ENCODE measurements around the gene GABRG3. TPM values are rescaled to one million over a fixed set of nuclear protein-coding genes. Genes with fewer than 3 reads are reported as not detected.

GABRG3 gene
- polyA plus RNA-seq, 1 donor: 0.57 TPM

DNA sequence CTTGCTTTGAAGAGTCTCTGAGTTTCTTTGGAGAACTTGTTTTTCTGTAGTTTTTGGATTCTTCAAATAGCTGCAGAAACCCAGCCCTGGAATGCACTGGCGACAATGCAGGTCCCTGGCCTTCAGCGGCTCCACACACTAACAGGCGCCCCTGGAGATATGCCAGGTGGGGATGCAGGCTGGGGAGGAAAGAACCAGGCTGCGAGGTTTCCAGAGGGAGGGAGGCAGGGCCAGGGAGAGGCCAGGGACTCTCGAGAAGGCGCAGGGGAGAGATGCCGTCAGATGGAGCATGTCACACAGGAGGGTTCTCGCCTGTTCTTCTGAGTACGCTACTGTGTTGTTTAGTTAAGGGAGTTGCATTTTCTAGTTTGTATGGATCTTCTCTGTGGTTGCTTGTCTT, 283.1 kb downstream of the GABRG3 start:
- H3K36me3 ChIP-seq (ENCODE audit: control insufficient read depth, insufficient read depth, low read length): no peaks in the 10 kb centered on the region
- H3K27me3 ChIP-seq (ENCODE audit: control insufficient read depth, insufficient read depth, low read length): no peaks in the 10 kb centered on the region
- no peak overlapping the region for H3K27ac ChIP-seq (ENCODE audit: low read length)
- no CpG with 5 or more reads among the region's 9 CpGs for WGBS (ENCODE audit: insufficient coverage, low lambda C conversion rate)
- no peak for DNase-seq
- no peaks in the 10 kb centered on the region for H3K9me3 ChIP-seq (ENCODE audit: control insufficient read depth, low read depth, low read length)
- H3K4me3 ChIP-seq (ENCODE audit: low read length): no peak overlapping the region
- no peaks in the 10 kb centered on the region for H3K4me1 ChIP-seq (ENCODE audit: control insufficient read depth, insufficient read depth, low read length)

DNA sequence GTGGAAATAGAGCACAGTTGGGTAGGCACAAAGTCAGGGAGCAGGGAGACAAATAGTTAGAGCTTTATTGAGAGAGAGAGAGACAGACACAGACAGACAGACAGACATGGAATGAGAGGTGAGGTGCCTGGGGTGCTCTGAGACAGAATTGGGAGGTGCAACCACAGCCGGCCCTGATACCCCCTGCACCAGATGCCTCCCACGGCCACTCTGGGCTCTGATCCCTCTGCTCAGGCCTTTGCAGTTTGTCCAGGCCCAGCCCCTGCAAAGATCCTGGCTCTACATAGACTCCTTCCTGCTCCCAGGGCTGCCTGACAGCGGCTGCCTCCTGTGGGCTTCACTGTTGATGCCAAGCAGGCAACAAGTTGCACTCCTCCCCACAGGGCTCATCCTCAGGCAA, 283.8 kb downstream of the GABRG3 start:
- Histone ChIP-seq H3K4me3 (ENCODE audit: low read length) (no peak overlapping the region), H3K9me3 (ENCODE audit: control insufficient read depth, low read depth, low read length) (no peaks in the 10 kb centered on the region), H3K27me3 (ENCODE audit: control insufficient read depth, insufficient read depth, low read length) (no peaks in the 10 kb centered on the region), H3K4me1 (ENCODE audit: control insufficient read depth, insufficient read depth, low read length) (no peaks in the 10 kb centered on the region), H3K27ac (ENCODE audit: low read length) (no peak overlapping the region), H3K36me3 (ENCODE audit: control insufficient read depth, insufficient read depth, low read length) (no peaks in the 10 kb centered on the region)
- no peak for DNase-seq
- no CpG with 5 or more reads among the region's 3 CpGs for WGBS (ENCODE audit: insufficient coverage, low lambda C conversion rate)

DNA sequence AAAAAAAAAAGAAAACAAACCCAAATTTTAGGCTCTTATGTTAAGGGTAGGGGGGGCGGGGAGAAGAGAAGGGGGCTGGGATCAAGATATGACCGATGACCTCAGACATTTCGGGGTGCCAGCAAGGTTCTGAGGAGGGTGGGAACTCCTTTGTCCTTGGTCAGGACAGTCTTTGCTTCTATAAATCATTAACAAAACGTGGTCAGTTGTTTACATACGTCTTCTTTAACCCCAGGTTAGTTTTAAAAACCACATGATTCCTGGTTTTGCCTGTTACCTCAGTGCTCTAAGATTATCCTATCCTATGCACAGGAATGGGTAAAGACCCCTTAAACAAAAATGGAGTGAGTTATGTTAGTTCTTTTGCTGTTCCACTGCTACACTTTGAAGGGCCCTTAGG, 285.5 kb downstream of the GABRG3 start:
- H3K36me3 ChIP-seq (ENCODE audit: control insufficient read depth, insufficient read depth, low read length): no peaks in the 10 kb centered on the region
- H3K27ac ChIP-seq (ENCODE audit: low read length): no peak overlapping the region
- no peak overlapping the region for H3K4me3 ChIP-seq (ENCODE audit: low read length)
- no peak for DNase-seq
- no peaks in the 10 kb centered on the region for H3K9me3 ChIP-seq (ENCODE audit: control insufficient read depth, low read depth, low read length)
- H3K4me1 ChIP-seq (ENCODE audit: control insufficient read depth, insufficient read depth, low read length): no peaks in the 10 kb centered on the region
- no peaks in the 10 kb centered on the region for H3K27me3 ChIP-seq (ENCODE audit: control insufficient read depth, insufficient read depth, low read length)
- WGBS (ENCODE audit: insufficient coverage, low lambda C conversion rate): 60% methylated on average over 1 of the region's 5 CpGs

DNA sequence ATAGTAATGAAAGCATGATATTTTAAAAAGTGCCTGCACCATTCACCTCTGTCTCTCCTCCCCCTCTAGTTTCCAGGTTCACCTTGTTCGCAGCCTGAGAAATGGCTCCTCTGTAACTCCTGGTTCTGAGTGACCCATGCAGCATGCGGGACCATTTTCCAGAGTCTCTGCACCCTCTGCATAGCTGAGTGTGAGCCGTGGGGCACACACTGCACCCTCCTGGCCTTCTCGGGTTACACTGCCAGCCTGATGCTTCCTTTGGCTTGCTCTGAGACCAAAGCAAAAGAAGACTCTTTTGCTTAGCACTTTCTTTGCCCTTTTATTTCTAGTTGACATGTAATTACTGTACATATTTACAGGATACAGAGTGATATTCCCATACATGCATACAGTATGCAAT, 287.3 kb downstream of the GABRG3 start:
- Histone ChIP-seq H3K4me1 (ENCODE audit: control insufficient read depth, insufficient read depth, low read length) (no peaks in the 10 kb centered on the region), H3K4me3 (ENCODE audit: low read length) (no peak overlapping the region), H3K36me3 (ENCODE audit: control insufficient read depth, insufficient read depth, low read length) (no peaks in the 10 kb centered on the region), H3K27me3 (ENCODE audit: control insufficient read depth, insufficient read depth, low read length) (no peaks in the 10 kb centered on the region), H3K9me3 (ENCODE audit: control insufficient read depth, low read depth, low read length) (no peaks in the 10 kb centered on the region), H3K27ac (ENCODE audit: low read length) (no peak overlapping the region)
- WGBS (ENCODE audit: insufficient coverage, low lambda C conversion rate): no CpG with 5 or more reads among the region's 4 CpGs
- no peak for DNase-seq

DNA sequence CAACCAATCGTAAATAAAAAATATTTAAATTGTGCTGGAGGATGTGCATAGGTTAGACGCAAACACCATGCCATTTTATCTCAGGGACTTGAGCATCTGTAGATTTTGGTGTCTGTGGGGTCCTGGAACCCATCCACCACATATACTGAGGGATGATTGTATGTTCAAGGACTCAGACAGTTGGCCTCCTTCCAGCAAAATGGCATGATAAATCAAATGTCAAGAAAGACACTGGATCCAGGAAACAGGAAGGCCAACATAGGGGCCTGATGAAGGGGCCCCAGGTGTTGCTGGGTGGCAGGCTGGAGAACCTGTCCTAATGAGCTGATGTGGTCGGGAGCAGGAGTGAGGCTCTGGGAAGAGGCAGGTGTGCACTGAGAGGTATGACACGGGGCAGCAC, 289.5 kb downstream of the GABRG3 start:
- DNase-seq: no peak
- H3K27ac ChIP-seq (ENCODE audit: low read length): no peak overlapping the region
- H3K4me3 ChIP-seq (ENCODE audit: low read length): no peak overlapping the region
- H3K36me3 ChIP-seq (ENCODE audit: control insufficient read depth, insufficient read depth, low read length): no peaks in the 10 kb centered on the region
- no peaks in the 10 kb centered on the region for H3K9me3 ChIP-seq (ENCODE audit: control insufficient read depth, low read depth, low read length)
- 100% methylated on average over 1 of the region's 4 CpGs for WGBS (ENCODE audit: insufficient coverage, low lambda C conversion rate)
- no peaks in the 10 kb centered on the region for H3K4me1 ChIP-seq (ENCODE audit: control insufficient read depth, insufficient read depth, low read length)
- no peaks in the 10 kb centered on the region for H3K27me3 ChIP-seq (ENCODE audit: control insufficient read depth, insufficient read depth, low read length)

DNA sequence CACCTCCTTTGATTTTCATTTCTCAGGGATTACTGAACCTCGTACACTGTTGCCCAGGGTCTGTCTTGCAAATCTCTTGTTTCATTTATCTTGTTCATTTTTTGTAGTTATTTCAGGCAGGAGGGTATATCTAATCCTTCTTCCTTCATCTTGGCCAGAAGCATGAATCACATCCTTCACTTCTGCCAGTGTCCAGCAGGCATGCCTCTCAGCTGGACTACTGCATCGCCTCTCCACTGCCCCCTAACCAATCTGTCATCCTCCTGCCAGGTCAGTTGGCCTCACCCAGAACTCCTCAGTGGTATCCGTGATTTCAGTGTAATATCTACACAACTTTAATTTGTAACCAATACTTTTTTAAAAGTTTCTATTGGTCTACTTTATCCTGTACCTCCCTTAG, 297.9 kb downstream of the GABRG3 start:
- no peaks in the 10 kb centered on the region for H3K4me1 ChIP-seq (ENCODE audit: control insufficient read depth, insufficient read depth, low read length)
- no peaks in the 10 kb centered on the region for H3K36me3 ChIP-seq (ENCODE audit: control insufficient read depth, insufficient read depth, low read length)
- DNase-seq: no peak
- 100% methylated on average over 1 of the region's 3 CpGs for WGBS (ENCODE audit: insufficient coverage, low lambda C conversion rate)
- no peak overlapping the region for H3K4me3 ChIP-seq (ENCODE audit: low read length)
- H3K27me3 ChIP-seq (ENCODE audit: control insufficient read depth, insufficient read depth, low read length): no peaks in the 10 kb centered on the region
- H3K27ac ChIP-seq (ENCODE audit: low read length): no peak overlapping the region
- H3K9me3 ChIP-seq (ENCODE audit: control insufficient read depth, low read depth, low read length): no peaks in the 10 kb centered on the region

DNA sequence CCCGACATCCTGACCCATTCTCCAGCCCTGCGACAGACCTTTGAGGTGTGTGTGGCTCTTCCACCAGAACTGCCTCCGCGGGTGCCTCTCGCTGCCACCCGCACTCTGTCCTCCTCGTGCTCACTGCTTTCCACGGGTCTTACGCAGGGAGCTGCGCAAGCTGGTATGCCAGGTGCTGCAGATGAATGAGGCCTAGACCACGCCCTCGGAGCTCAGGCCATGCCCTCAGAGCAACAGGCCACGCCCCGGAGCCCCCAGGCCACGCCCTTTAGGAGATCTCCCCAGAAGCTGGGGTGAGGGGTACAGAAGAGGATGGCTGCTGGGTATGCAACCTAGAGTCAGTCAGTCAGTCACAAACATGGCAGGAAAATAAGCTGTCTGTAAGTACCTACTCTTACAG, 300.3 kb downstream of the GABRG3 start:
- no peaks in the 10 kb centered on the region for H3K36me3 ChIP-seq (ENCODE audit: control insufficient read depth, insufficient read depth, low read length)
- H3K4me1 ChIP-seq (ENCODE audit: control insufficient read depth, insufficient read depth, low read length): no peaks in the 10 kb centered on the region
- no CpG with 5 or more reads among the region's 15 CpGs for WGBS (ENCODE audit: insufficient coverage, low lambda C conversion rate)
- no peak overlapping the region for H3K27ac ChIP-seq (ENCODE audit: low read length)
- no peak overlapping the region for H3K4me3 ChIP-seq (ENCODE audit: low read length)
- DNase-seq: no peak
- no peaks in the 10 kb centered on the region for H3K9me3 ChIP-seq (ENCODE audit: control insufficient read depth, low read depth, low read length)
- no peaks in the 10 kb centered on the region for H3K27me3 ChIP-seq (ENCODE audit: control insufficient read depth, insufficient read depth, low read length)

DNA sequence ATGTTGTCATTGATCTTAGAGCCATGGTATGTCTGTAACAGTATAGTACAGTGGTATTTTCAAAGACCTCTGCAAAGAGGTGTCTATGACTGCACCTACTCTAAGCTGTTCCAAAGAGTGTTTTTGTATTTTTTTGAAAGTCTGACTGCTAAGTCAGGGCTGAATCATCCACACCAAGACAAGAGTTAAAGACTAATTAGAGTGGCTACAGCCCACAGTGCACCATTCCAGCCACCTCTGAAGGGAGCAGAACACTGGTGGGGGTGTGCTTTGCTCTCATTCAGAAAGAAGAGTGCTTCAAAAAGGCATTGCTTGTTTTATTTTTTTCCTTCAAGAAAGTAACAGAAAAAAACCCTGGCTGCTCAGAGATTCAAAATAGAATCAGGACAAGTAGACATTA, 301.4 kb downstream of the GABRG3 start:
- DNase-seq: no peak
- no peaks in the 10 kb centered on the region for H3K36me3 ChIP-seq (ENCODE audit: control insufficient read depth, insufficient read depth, low read length)
- H3K4me1 ChIP-seq (ENCODE audit: control insufficient read depth, insufficient read depth, low read length): no peaks in the 10 kb centered on the region
- no peak overlapping the region for H3K27ac ChIP-seq (ENCODE audit: low read length)
- H3K27me3 ChIP-seq (ENCODE audit: control insufficient read depth, insufficient read depth, low read length): no peaks in the 10 kb centered on the region
- H3K4me3 ChIP-seq (ENCODE audit: low read length): no peak overlapping the region
- no peaks in the 10 kb centered on the region for H3K9me3 ChIP-seq (ENCODE audit: control insufficient read depth, low read depth, low read length)

DNA sequence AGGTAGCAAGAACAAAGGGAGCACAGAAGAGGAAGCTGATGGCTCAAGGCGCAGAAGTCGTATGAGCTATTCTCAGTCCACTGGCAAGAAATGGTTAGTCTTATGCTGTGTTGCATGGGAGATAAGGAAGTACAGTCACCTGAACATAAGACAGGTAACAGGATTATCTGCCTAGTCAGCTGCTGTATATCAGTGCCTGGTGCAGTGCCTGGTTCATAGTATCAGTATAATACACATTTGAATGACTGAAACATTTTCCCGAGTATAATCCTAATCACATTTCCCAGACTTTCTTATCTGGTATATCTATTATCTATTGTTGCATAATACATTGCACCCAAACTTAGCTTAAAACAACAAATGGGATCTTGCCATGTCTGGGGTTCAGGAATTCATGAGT, 302.5 kb downstream of the GABRG3 start:
- Histone ChIP-seq H3K9me3 (ENCODE audit: control insufficient read depth, low read depth, low read length) (no peaks in the 10 kb centered on the region), H3K4me1 (ENCODE audit: control insufficient read depth, insufficient read depth, low read length) (no peaks in the 10 kb centered on the region), H3K27ac (ENCODE audit: low read length) (no peak overlapping the region), H3K27me3 (ENCODE audit: control insufficient read depth, insufficient read depth, low read length) (no peaks in the 10 kb centered on the region), H3K36me3 (ENCODE audit: control insufficient read depth, insufficient read depth, low read length) (no peaks in the 10 kb centered on the region), H3K4me3 (ENCODE audit: low read length) (no peak overlapping the region)
- 100% methylated on average over 1 of the region's 3 CpGs for WGBS (ENCODE audit: insufficient coverage, low lambda C conversion rate)
- DNase-seq: no peak

DNA sequence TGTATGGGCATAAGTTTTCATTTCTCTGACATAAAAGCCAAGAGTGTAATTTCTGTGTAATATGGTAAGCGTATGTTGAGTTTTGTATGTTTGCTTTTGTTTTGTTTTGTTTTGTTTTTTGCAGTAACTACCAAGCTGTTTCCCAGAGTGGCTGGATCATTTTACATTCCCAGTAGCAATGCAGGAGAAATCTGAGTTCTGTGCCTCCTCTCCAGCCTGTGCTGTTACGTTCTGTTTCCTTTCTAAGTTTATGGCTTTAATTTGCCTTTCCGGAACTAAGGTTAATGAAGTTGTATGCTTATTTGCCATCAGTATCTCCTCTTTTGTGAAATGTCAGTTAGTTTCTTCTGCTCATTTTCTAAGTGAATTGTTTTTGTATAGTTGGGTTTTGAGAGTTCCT, 307.8 kb downstream of the GABRG3 start:
- H3K36me3 ChIP-seq (ENCODE audit: control insufficient read depth, insufficient read depth, low read length): no peaks in the 10 kb centered on the region
- no peaks in the 10 kb centered on the region for H3K9me3 ChIP-seq (ENCODE audit: control insufficient read depth, low read depth, low read length)
- H3K4me1 ChIP-seq (ENCODE audit: control insufficient read depth, insufficient read depth, low read length): no peaks in the 10 kb centered on the region
- H3K27ac ChIP-seq (ENCODE audit: low read length): no peak overlapping the region
- no peak overlapping the region for H3K4me3 ChIP-seq (ENCODE audit: low read length)
- 67% methylated on average over 1 of the region's 3 CpGs for WGBS (ENCODE audit: insufficient coverage, low lambda C conversion rate)
- H3K27me3 ChIP-seq (ENCODE audit: control insufficient read depth, insufficient read depth, low read length): no peaks in the 10 kb centered on the region
- no peak for DNase-seq

DNA sequence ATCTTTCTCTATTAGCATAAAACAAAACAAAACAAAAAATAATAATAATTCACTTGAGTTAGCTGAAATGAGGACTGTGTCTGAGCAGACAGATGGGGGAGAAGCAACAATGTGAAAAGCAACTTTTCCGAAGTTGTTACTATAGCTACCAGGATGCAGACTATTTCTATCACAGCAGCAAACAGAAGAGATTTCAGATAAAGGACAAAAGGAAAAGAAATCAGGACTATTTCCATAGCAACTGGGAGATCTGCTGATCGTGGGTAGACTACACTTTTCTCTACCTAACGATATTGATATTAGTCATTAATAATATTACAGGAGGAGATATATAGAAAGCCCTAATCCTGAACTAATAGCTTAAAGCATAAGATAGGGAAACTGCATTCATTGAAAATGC, 321.7 kb downstream of the GABRG3 start:
- Histone ChIP-seq H3K4me3 (ENCODE audit: low read length) (no peak overlapping the region), H3K4me1 (ENCODE audit: control insufficient read depth, insufficient read depth, low read length) (no peaks in the 10 kb centered on the region), H3K27me3 (ENCODE audit: control insufficient read depth, insufficient read depth, low read length) (no peaks in the 10 kb centered on the region), H3K36me3 (ENCODE audit: control insufficient read depth, insufficient read depth, low read length) (no peaks in the 10 kb centered on the region), H3K27ac (ENCODE audit: low read length) (no peak overlapping the region), H3K9me3 (ENCODE audit: control insufficient read depth, low read depth, low read length) (no peaks in the 10 kb centered on the region)
- 66% methylated on average over 2 of the region's 3 CpGs for WGBS (ENCODE audit: insufficient coverage, low lambda C conversion rate)
- no peak for DNase-seq

All from large intestine (tissue), 3 donors.